MCF 10A (cell line): ENCODE measurements around the gene IPO13. TPM values are rescaled to one million over a fixed set of nuclear protein-coding genes. Genes with fewer than 3 reads are reported as not detected.

ENCODE experiments used
- BruUV-seq: library from RNA; stranded (reverse); fragments of 400-500 nt; replicated peaks from 2 replicates; lab custom pipeline; 2021; lab: Mats Ljungman, UMichigan
- CTCF ChIA-PET: fragments of 300-600 bp; sonication (Branson Sonifier 250); formaldehyde crosslinking; extraction: SDS; loops from one replicate; lab custom pipeline; 2021; ENCODE audit warnings: antibody characterized with exemption, inconsistent platforms; lab: Yijun Ruan, JAX
- POLR2A ChIA-PET: fragments of 300-600, 350-650 bp; sonication (Branson Sonifier 250); formaldehyde crosslinking; extraction: SDS; loops from one replicate; lab custom pipeline; 2020; ENCODE audit warnings: antibody characterized with exemption, inconsistent platforms; lab: Yijun Ruan, JAX
- DNase-seq: peaks from one replicate; pipeline ENCODE4 v3.0.0-alpha.2; 2018; ENCODE audit not compliant: unreplicated experiment
- H3K27ac Mint-ChIP-seq: one replicate; pipeline ENCODE4 v1.8.0; 2022; ENCODE audit warnings: mild to moderate bottlenecking, low read depth, mixed read lengths; ENCODE audit not compliant: unreplicated experiment
- H3K27me3 Mint-ChIP-seq: one replicate; pipeline ENCODE4 v1.8.0; 2022; ENCODE audit warnings: mixed read lengths; ENCODE audit not compliant: insufficient read depth, unreplicated experiment
- H3K36me3 Mint-ChIP-seq: one replicate; pipeline ENCODE4 v1.8.0; 2022; ENCODE audit warnings: mild to moderate bottlenecking, moderate library complexity, mixed read lengths; ENCODE audit not compliant: insufficient read depth, unreplicated experiment
- H3K4me1 Mint-ChIP-seq: one replicate; pipeline ENCODE4 v1.8.0; 2022; ENCODE audit warnings: mixed read lengths; ENCODE audit not compliant: insufficient read depth, unreplicated experiment
- H3K4me3 Mint-ChIP-seq: one replicate; pipeline ENCODE4 v1.8.0; 2022; ENCODE audit warnings: mild to moderate bottlenecking, moderate library complexity, mixed read lengths; ENCODE audit not compliant: unreplicated experiment
- H3K9me3 Mint-ChIP-seq: one replicate; pipeline ENCODE4 v1.8.0; 2022; ENCODE audit warnings: mixed read lengths; ENCODE audit not compliant: unreplicated experiment
- CTCF ChIP-seq: fragments of 200-600 bp; IDR thresholded peaks from one replicate; pipeline ENCODE4 v1.8.0; 2022; ENCODE audit warnings: antibody characterized with exemption, mild to moderate bottlenecking; ENCODE audit not compliant: unreplicated experiment
- intact Hi-C: fragments of 100-400 bp; cut with micrococcal nuclease; formaldehyde crosslinking; loops from 2 replicates; pipeline ENCODE4 v1.14.1; 2022
- total RNA-seq: library from RNA; stranded (reverse); gene quantifications from 2 replicates; pipeline ENCODE4 v1.2.3, GENCODE V29; 2022

IPO13 gene
- total RNA-seq, 1 experiment from 2014 or later: 23.9 TPM

- Mint-ChIP-seq H3K36me3 (peaks cover 10% of the 10 kb centered on the region), H3K27me3 (no peaks in the 10 kb centered on the region), H3K9me3 (no peaks in the 10 kb centered on the region), H3K27ac (no peak overlapping the region), H3K4me3 (no peak overlapping the region), H3K4me1 (peaks cover 5% of the 10 kb centered on the region)
- BruUV-seq: no TSS peak
- no peak for TF ChIP-seq CTCF
- POLR2A ChIA-PET: interaction anchor here (1.2 to 1.8 kb wide), 3 partner anchors 11 to 39 kb away, joined by 3 to 7 read pairs (median 5); no protein-coding TSS in a partner anchor
- no peak for DNase-seq
- intact Hi-C loops: no loop called here
- CTCF ChIA-PET: interaction anchor here (0.5 to 1.5 kb wide), 2 partner anchors 33 to 170 kb away, joined by 4 read pairs; no protein-coding TSS in a partner anchor
Measured at GRCh38 chr1:43901196-43901961, 45.4 kb upstream of the IPO13 start.

GRCh38 chr1:43902058-43902831 lies 44.5 kb upstream of the IPO13 start:
- ChIA-PET CTCF (interaction anchor here (0.5 to 1.5 kb wide), 4 partner anchors 32 to 285 kb away, joined by 3 to 4 read pairs (median 3); no protein-coding TSS in a partner anchor), POLR2A (interaction anchor here (0.7 to 1.4 kb wide), 4 partner anchors 13 to 121 kb away, joined by 3 to 5 read pairs (median 4); no protein-coding TSS in a partner anchor)

GRCh38 chr1:43904660-43905551 lies 41.8 kb upstream of the IPO13 start:
- Mint-ChIP-seq H3K36me3 (peaks cover 16% of the 10 kb centered on the region), H3K27ac (no peak overlapping the region), H3K4me3 (no peak overlapping the region), H3K9me3 (no peaks in the 10 kb centered on the region), H3K27me3 (no peaks in the 10 kb centered on the region), H3K4me1 (no peaks in the 10 kb centered on the region)
- POLR2A ChIA-PET: no interaction called here
- no peak for TF ChIP-seq CTCF
- CTCF ChIA-PET: no interaction called here
- no peak for DNase-seq
- intact Hi-C loops: no loop called here
- no TSS peak for BruUV-seq

More at GRCh38 chr1:43902058-43902831, 44.5 kb upstream of the IPO13 start:
- H3K27ac Mint-ChIP-seq: no peak overlapping the region
- no TSS peak for BruUV-seq
- no peak for DNase-seq
- intact Hi-C loops: no loop called here
- H3K36me3 Mint-ChIP-seq: peaks cover 10% of the 10 kb centered on the region
- no peaks in the 10 kb centered on the region for H3K9me3 Mint-ChIP-seq
- no peak for TF ChIP-seq CTCF
- no peaks in the 10 kb centered on the region for H3K27me3 Mint-ChIP-seq
- H3K4me1 Mint-ChIP-seq: peaks cover 4% of the 10 kb centered on the region
- H3K4me3 Mint-ChIP-seq: no peak overlapping the region
